OCI-LY3 (cell line): ENCODE measurements around the gene OR2T5.
"Not testable (repeated sequence)": the region's sequence is repeated elsewhere in the genome, so short reads cannot be mapped to it uniquely, and the experiment has no call there.

ENCODE experiments used
- EZH2phosphoT487 ChIP-seq: fragments of 200-600 bp; shearing (Covaris generic); IDR thresholded peaks from 2 replicates; pipeline ENCODE4 v1.6.1; 2018; ENCODE audit warnings: antibody characterized with exemption, mixed run types, low read depth
- TF ChIP-seq, protein P1 (sequence below): fragments of 200-600, 300-600 bp; sonication (generic); IDR thresholded peaks from 2 replicates; pipeline ENCODE4 v1.5.1; 2014; ENCODE audit warnings: antibody characterized with exemption, low read length, low read depth

DNA sequence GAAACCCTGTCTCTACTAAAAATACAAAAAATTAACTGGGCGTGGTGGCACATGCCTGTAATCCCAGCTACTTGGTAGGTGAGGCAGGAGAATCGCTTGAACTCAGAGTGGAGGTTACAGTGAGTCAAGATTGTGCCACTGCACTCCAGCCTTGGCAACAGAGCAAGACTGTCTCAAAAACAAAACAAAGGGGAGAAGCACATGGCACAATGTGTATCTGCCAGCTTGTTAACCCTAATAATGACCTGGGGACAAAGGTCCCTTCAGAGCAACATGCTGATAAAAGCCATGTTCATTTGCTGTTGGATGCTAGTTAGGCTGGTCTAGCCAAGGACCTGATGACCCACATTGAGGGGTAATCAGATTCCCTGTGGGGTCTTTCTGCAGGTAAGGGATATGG, 31.8 kb upstream of the OR2T5 start:
- TF ChIP-seq, protein P1, sequence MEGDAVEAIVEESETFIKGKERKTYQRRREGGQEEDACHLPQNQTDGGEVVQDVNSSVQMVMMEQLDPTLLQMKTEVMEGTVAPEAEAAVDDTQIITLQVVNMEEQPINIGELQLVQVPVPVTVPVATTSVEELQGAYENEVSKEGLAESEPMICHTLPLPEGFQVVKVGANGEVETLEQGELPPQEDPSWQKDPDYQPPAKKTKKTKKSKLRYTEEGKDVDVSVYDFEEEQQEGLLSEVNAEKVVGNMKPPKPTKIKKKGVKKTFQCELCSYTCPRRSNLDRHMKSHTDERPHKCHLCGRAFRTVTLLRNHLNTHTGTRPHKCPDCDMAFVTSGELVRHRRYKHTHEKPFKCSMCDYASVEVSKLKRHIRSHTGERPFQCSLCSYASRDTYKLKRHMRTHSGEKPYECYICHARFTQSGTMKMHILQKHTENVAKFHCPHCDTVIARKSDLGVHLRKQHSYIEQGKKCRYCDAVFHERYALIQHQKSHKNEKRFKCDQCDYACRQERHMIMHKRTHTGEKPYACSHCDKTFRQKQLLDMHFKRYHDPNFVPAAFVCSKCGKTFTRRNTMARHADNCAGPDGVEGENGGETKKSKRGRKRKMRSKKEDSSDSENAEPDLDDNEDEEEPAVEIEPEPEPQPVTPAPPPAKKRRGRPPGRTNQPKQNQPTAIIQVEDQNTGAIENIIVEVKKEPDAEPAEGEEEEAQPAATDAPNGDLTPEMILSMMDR: not testable (repeated sequence)
- TF ChIP-seq EZH2phosphoT487: not testable (repeated sequence)
